A549 (cell line): ENCODE results near the gene CDHR4. TPM values are rescaled to one million over a fixed set of nuclear protein-coding genes. Genes with fewer than 3 reads are reported as not detected.

ENCODE experiments used
- ATAC-seq, 2 experiments: fragments of 200-7000 bp in 1 of 2; fragments of >200 bp in 1 of 2; cut with Nextera tagmentation in 1 of 2; cut with Tn5 transposase in 1 of 2; 3 replicates each; pipeline versions ENCODE4 v1.8.0 to v1.9.1; 2018 to 2020; ENCODE audit warnings: mild to moderate bottlenecking in 1 of 2, moderate library complexity in 1 of 2
- CTCF ChIA-PET: fragments of 300-600 bp; sonication (Branson Sonifier 250); formaldehyde crosslinking; extraction: SDS; loops from one replicate; lab custom pipeline; 2021; ENCODE audit warnings: antibody characterized with exemption, inconsistent platforms; lab: Yijun Ruan, JAX
- POLR2A ChIA-PET: fragments of 350-600 bp; formaldehyde crosslinking; extraction: SDS; loops from one replicate; lab custom pipeline; 2021; ENCODE audit warnings: antibody characterized with exemption, inconsistent platforms; lab: Yijun Ruan, JAX
- DNase-seq, 2 experiments: peaks; one replicate each; pipeline versions ENCODE4 v3.0.0 to v3.0.0-alpha.2; 2011 to 2016; ENCODE audit warnings: low read depth in 1 of 2, low spot score in 1 of 2
- FAIRE-seq: peaks from 2 replicates; lab custom pipeline; 2011; peaks lifted over from hg19 to GRCh38; lab: Jason Lieb, UNC
- H3K27ac ChIP-seq, 2 experiments: fragments of >200 bp; sonication (Bioruptor Twin); formaldehyde crosslinking; 3 replicates each; pipeline ENCODE4 v1.5.1; 2016 to 2017
- H3K4me1 ChIP-seq: fragments of >200 bp; sonication (Bioruptor Twin); formaldehyde crosslinking; 3 replicates; pipeline ENCODE4 v1.6.1; 2016
- H3K4me2 ChIP-seq: fragments of >200 bp; sonication (Bioruptor Twin); formaldehyde crosslinking; 3 replicates; pipeline ENCODE4 v1.6.1; 2016
- H3K4me3 ChIP-seq: fragments of >200 bp; sonication (Bioruptor Twin); formaldehyde crosslinking; 3 replicates; pipeline ENCODE4 v1.5.1; 2016
- H3K9me3 ChIP-seq: fragments of >200 bp; sonication (Bioruptor Twin); formaldehyde crosslinking; 3 replicates; pipeline ENCODE4 v1.6.1; 2016
- BCL3 ChIP-seq: fragments of >200 bp; sonication (Bioruptor Twin); formaldehyde crosslinking; IDR thresholded peaks from 3 replicates; pipeline ENCODE4 v1.6.1; 2016
- CBX2 ChIP-seq: fragments of 200-600 bp; sonication (generic); IDR thresholded peaks from 2 replicates; pipeline ENCODE4 v1.6.1; 2016; ENCODE audit warnings: low read depth, mild to moderate bottlenecking, borderline replicate concordance
- CHD2 ChIP-seq: fragments of 150-350 bp; IDR thresholded peaks from 2 replicates; pipeline ENCODE4 v1.6.1; 2014; ENCODE audit warnings: low read length; ENCODE audit not compliant: partially characterized antibody
- EHF ChIP-seq: fragments of 250-450 bp; sonication (Bioruptor Pico); IDR thresholded peaks from 2 replicates; pipeline ENCODE4 v1.5.0; 2020; ENCODE audit warnings: mild to moderate bottlenecking
- ELK1 ChIP-seq: fragments of 150-350 bp; IDR thresholded peaks from 2 replicates; pipeline ENCODE4 v1.6.1; 2014; ENCODE audit warnings: low read depth, mild to moderate bottlenecking, low read length
- ESRRA ChIP-seq: fragments of 150-350 bp; IDR thresholded peaks from 2 replicates; pipeline ENCODE4 v1.6.1; 2014; ENCODE audit warnings: mild to moderate bottlenecking, low read length, borderline replicate concordance
- FOSB ChIP-seq: fragments of 250-450 bp; sonication (Bioruptor Pico); IDR thresholded peaks from 2 replicates; pipeline ENCODE4 v1.5.0; 2020; ENCODE audit warnings: mild to moderate bottlenecking, moderate library complexity
- FOSL2 ChIP-seq, 2 experiments: fragments of 450-650 bp in 1 of 2; fragments of >200 bp in 1 of 2; sonication (Bioruptor Twin) in 1 of 2; formaldehyde crosslinking; IDR thresholded peaks; 2 replicates each; pipeline versions ENCODE4 v1.5.0 to v1.6.1; 2016 to 2020; ENCODE audit warnings: mild to moderate bottlenecking in 1 of 2, moderate library complexity in 1 of 2
- GATA3 ChIP-seq: IDR thresholded peaks from 2 replicates; pipeline ENCODE4 v1.6.1; 2012; ENCODE audit warnings: borderline replicate concordance
- HDAC2 ChIP-seq: fragments of 200-600 bp; sonication (generic); IDR thresholded peaks from 2 replicates; pipeline ENCODE4 v1.6.1; 2016
- MAX ChIP-seq: IDR thresholded peaks from 2 replicates; pipeline ENCODE4 v1.6.1; 2012
- MAZ ChIP-seq: fragments of 150-350 bp; IDR thresholded peaks from 2 replicates; pipeline ENCODE4 v1.6.1; 2014; ENCODE audit warnings: antibody characterized with exemption, low read depth, low read length, borderline replicate concordance
- NFE2L2 ChIP-seq: fragments of 150-350 bp; conservative IDR thresholded peaks from 2 replicates; pipeline ENCODE4 v1.6.1; 2014; ENCODE audit warnings: low read length
- RAD21 ChIP-seq, 2 experiments: fragments of >200 bp in 1 of 2; sonication (Bioruptor Twin) in 1 of 2; formaldehyde crosslinking in 1 of 2; IDR thresholded peaks in 1 of 2; conservative IDR thresholded peaks in 1 of 2; 2 replicates in 1 of 2; 3 replicates in 1 of 2; pipeline ENCODE4 v1.6.1; 2012 to 2018; ENCODE audit warnings: inconsistent platforms in 1 of 2
- RFX5 ChIP-seq: fragments of 450-650 bp; IDR thresholded peaks from 2 replicates; pipeline ENCODE4 v1.7.1; 2014; ENCODE audit warnings: antibody characterized with exemption, mild to moderate bottlenecking, moderate library complexity
- RNF2 ChIP-seq: fragments of 200-600 bp; sonication (generic); IDR thresholded peaks from 2 replicates; pipeline ENCODE4 v1.6.1; 2016; ENCODE audit warnings: low read depth, mild to moderate bottlenecking, antibody characterized with exemption, moderate library complexity, borderline replicate concordance
- ZC3H11A ChIP-seq: fragments of 450-650 bp; IDR thresholded peaks from 2 replicates; pipeline ENCODE4 v1.6.1; 2014; ENCODE audit warnings: antibody characterized with exemption, mild to moderate bottlenecking
- WGBS: methylation state at CpG from one replicate; pipeline ENCODE4 v1.1.6; 2017; ENCODE audit errors: missing lambda C conversion rate; 5-methylcytosine and 5-hydroxymethylcytosine counted together
- polyA plus RNA-seq, 4 experiments: library from polyadenylated mRNA; depleted of rRNA in 3 of 4; stranded (reverse); fragments of >200 nt; fragmentation: RNase III in 1 of 4; extraction: RNeasy Plus Mini Kit Qiagen cat#74134 plus additional on column Dnase treatment in 1 of 4; gene quantifications; 2 replicates in 3 of 4; 3 replicates in 1 of 4; pipeline ENCODE4 v1.2.3, GENCODE V29; 2011 to 2017
- TF ChIP-seq, protein P1 (sequence below): IDR thresholded peaks from 2 replicates; pipeline ENCODE4 v1.6.1; 2012; ENCODE audit warnings: low read depth, borderline replicate concordance
- TF ChIP-seq, protein P2 (sequence below): fragments of >200 bp; sonication (Bioruptor Twin); formaldehyde crosslinking; IDR thresholded peaks from 3 replicates; pipeline ENCODE4 v1.5.1; 2016

The CDHR4 gene
- polyA plus RNA-seq, 2 of the 4 experiments (the other 2 are of a cell fraction) = 0.54 to 0.66 TPM

DNA sequence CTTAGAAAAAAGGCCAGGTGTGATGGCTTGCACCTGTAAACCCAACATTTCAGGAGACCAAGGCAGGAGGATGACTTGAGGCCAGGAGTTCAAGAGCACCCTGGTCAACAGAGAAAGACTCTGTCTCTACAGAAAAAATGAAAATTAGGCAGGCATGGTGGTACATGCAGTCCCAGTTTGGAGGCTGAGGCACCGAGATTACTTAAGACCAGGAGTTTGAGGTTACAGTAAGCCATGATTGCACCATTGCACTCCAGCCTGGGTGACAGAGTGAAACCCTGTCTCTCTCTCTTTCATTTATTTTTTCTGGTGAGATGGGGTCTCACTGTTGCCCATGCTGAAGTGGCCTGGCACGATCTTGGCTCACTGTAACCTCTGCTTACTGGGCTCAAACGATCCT, 38.0 kb downstream of the CDHR4 start:
- ChIA-PET POLR2A (no interaction called here), CTCF (no interaction called here)
- DNase-seq (no peak), ATAC-seq (no peak), FAIRE-seq (no peak)
- Histone ChIP-seq H3K4me1 (no peaks in the 10 kb centered on the region), H3K9me3 (no peaks in the 10 kb centered on the region), H3K4me3 (no peak overlapping the region), H3K4me2 (no peak overlapping the region), H3K27ac (no peak overlapping the region)
- no peak for TF ChIP-seq BCL3
- TF ChIP-seq ELK1 = no peak
- 90% methylated on average over 3 of the region's 3 CpGs for WGBS

- ATAC-seq = no peak
- no peak for DNase-seq
- 26% methylated on average over 1 of the region's 1 CpG for WGBS
- Histone ChIP-seq H3K4me3 (no peak overlapping the region), H3K4me1 (no peaks in the 10 kb centered on the region), H3K27ac (no peak overlapping the region), H3K4me2 (no peak overlapping the region), H3K9me3 (no peaks in the 10 kb centered on the region)
- ChIA-PET POLR2A (no interaction called here), CTCF (interaction anchor here (1.0 kb wide), 1 partner anchor 171 kb away, joined by 3 read pairs; no protein-coding TSS in a partner anchor)
- TF ChIP-seq EHF (CRISPR knock-in tag) = no peak
- TF ChIP-seq HDAC2 = no peak
- no peak for TF ChIP-seq CHD2
- TF ChIP-seq FOSB = no peak
- TF ChIP-seq RFX5 = no peak
- no peak for TF ChIP-seq RNF2
- TF ChIP-seq ZC3H11A = no peak
- no peak for TF ChIP-seq NFE2L2
- TF ChIP-seq ESRRA = no peak
- no peak for TF ChIP-seq GATA3
- TF ChIP-seq CBX2 = no peak
- no peak for TF ChIP-seq MAX
- TF ChIP-seq, protein P1, sequence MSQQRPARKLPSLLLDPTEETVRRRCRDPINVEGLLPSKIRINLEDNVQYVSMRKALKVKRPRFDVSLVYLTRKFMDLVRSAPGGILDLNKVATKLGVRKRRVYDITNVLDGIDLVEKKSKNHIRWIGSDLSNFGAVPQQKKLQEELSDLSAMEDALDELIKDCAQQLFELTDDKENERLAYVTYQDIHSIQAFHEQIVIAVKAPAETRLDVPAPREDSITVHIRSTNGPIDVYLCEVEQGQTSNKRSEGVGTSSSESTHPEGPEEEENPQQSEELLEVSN = no peak
- no peak for TF ChIP-seq RAD21 (conservative IDR thresholded peaks at IDR 0.05 in 1 of 2, IDR thresholded peaks at IDR 0.05 in 1 of 2)
- no peak for TF ChIP-seq MAZ
- no peak for TF ChIP-seq BCL3
- TF ChIP-seq, protein P2, sequence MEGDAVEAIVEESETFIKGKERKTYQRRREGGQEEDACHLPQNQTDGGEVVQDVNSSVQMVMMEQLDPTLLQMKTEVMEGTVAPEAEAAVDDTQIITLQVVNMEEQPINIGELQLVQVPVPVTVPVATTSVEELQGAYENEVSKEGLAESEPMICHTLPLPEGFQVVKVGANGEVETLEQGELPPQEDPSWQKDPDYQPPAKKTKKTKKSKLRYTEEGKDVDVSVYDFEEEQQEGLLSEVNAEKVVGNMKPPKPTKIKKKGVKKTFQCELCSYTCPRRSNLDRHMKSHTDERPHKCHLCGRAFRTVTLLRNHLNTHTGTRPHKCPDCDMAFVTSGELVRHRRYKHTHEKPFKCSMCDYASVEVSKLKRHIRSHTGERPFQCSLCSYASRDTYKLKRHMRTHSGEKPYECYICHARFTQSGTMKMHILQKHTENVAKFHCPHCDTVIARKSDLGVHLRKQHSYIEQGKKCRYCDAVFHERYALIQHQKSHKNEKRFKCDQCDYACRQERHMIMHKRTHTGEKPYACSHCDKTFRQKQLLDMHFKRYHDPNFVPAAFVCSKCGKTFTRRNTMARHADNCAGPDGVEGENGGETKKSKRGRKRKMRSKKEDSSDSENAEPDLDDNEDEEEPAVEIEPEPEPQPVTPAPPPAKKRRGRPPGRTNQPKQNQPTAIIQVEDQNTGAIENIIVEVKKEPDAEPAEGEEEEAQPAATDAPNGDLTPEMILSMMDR = no peak
- no peak for TF ChIP-seq FOSL2 (IDR thresholded peaks at IDR 0.05)
- TF ChIP-seq FOSL2 (CRISPR knock-in tag; IDR thresholded peaks at IDR 0.05) = no peak
- no peak for FAIRE-seq
These were observed 40.4 kb downstream of the CDHR4 start for GRCh38 chr3:49759226-49759625.
